DLD1 (cell line): ENCODE measurements around the gene LRRC47.
"Not testable (repeated sequence)": the region's sequence is repeated elsewhere in the genome, so short reads cannot be mapped to it uniquely, and the experiment has no call there.

Experiments
- in situ Hi-C: cut with HindIII; loops from 2 replicates; pipeline ENCODE4 v1.10.0; 2017; ENCODE audit warnings: low sequenced_read_pairs

The LRRC47 gene

DNA sequence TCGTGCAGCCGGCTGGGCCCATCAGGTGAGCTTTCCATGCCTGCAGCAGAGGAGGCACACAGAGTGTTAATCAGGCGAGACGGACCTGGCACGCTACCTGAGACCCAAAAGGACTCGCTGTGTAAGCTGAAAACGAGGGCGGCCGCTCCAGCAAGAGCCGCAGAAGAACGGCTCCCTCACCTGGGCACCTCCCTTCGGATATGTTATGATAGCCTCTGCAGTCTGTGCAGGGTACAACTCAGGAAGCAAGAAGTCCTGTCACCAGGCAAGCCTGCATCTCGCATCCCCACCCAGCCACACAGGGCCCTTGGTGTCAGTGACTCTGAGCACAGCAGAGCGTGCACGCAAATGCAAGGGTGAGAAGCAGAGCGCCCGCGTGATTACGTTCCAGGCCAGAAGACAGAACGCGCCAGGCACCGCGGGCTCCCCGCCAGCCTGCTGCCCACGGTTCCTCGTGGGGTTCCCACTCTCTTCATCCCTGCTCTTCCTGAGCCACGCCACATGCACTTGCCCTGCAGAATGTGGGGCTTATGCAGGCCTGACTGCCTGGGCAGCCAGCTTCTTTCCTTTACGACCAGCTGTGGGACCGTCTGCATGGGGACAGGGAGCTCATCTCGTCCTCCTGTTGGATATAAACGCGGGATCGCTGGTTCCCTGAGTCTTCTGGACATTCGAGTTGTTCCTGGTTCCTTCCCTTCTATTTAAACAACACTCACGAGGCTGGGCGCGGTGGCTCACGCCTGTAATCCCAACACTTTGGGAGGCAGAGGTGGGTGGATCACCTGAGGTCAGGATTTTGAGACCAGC lies 20.2 kb upstream of the LRRC47 start:
- in situ Hi-C loops, result no loop called here

DNA sequence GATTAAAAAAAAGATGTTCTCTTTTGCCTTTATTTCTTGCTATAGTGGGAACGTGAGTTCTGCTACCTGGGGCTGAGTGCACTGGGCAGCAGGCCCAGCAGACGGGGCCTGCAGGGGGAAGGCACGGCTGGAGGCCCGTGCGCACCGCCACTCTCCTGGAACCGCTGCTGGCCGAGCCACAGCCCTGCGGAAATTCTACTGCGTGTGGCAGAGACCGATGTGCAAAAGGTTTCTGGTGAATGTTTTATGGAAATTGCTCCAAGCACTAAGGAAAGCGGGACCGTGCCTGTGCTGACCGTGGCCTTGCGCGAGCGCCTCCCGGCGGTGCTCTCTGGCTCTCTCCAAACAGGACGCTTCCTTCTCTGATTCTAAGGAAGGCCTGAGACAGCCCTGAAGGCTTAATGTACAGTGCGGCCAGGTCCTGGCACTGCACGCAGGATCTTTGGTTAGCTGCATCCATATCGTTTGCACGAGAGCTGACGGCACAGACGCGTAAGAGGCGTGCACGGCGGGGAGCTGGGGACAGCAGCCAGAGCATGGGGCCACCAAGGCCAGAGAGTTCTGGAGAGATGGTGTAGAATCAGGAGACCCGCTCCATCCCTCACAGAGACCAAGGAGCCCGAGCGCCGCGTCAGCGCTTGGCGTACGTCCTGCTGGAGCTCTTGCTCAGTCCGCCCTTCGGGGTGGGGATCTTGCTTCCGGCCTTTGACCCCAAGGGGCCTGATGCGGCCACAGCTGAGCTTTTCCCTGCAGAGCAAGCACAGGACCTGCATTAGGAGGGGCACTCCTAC lies 18.7 kb upstream of the LRRC47 start:
- in situ Hi-C loops, result no loop called here

DNA sequence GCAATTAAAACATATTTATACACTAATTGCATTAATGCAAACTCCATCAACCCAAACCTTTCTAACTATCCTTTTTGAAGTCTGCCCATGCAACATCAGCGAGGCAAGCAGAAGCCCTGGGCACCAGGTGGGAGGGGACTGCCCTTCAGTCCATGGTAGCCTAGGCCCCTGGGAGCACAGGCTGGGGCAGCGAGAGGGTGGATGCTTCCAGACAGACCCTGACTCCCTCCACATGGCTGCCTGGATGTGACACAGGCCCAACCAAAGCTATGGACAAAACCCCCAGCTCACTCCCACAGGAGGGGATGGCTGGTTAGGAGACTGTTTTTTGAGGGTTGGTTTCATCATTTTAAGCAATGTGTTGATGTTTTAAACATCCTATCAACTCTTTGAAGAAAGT lies 17.8 kb upstream of the LRRC47 start:
- in situ Hi-C loops, result no loop called here

DNA sequence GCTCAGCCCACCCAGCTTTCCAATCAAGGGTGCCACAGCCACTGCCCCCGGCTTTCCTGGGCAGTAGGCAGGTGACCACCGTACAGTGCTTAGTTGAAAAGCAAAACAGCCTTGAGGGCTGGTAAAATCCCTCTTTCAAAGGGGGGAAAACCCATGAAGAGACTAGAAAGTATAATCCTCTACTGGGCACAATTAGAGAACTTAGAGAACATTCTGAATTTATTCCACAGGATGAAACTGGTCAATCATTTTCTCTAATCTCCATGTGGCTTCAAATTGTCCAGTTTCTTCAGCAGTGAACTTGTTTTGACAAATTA lies 15.3 kb upstream of the LRRC47 start:
- in situ Hi-C loops, result no loop called here

DNA sequence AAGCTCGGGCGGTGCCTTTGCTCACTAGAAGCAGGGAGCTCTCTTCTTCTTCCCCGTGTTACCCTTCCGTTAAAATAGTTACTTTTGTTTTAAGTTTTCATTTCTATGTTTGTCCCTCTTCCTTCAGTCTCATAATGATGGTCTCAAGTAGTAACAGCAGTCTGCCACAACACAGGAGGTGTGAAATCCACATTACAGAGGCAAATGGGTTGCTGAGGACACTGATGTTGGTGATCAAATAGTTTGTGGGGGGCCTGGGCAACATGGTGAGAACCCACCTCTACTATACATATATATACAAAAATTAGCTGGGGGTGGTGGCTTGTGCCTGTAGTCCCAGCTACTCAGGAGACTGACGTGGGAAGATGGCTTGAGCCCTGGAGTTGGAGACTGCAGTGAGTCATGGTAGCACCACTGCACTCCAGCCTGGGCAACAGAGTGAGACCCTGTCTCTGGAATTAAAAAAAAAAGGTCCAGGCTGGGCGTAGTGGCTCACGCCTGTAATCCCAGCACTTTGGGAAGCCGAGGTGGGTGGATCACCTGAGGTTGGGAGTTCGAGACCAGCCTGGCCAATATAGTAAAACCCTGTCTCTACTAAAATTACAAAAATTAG lies 14.0 kb upstream of the LRRC47 start:
- in situ Hi-C loops, result not testable (repeated sequence)

DNA sequence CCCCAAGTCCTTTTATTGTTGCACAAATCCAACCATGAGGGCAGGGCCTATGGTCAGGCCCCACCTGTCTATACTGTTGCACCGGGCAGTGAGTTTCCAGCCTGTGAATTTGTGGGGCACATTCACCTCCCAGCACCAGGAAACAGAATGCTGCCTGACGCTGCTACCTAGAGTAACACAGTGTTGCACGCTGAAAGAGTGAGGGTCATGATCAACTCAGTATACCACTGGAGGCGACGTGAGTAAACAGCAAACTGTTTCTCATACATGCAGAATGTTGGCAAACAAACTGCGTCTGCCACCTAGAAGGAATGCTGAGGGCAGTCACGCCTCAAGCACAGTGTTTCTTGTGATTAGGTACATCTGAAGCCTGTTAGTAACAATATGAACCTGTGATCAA lies 13.4 kb upstream of the LRRC47 start:
- in situ Hi-C loops, result no loop called here

DNA sequence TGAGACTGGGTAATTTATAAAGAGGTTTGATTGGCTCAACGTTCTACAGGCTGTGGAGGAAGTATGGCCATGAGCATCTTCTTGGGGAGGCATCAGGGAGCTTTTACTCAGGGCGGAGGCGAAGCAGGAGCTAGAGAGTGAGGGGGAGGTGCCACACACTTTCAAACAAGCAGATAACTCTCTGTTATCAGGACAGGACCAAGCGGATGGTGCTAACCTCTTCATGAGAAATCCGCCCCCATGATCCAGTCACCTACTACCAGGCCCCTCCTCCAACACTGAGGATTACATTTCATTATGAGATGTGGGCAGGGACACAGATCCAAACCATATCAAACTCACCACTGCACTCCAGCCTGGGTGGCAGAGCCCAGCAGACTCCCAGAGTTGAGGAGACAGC lies 11.5 kb upstream of the LRRC47 start:
- in situ Hi-C loops, result no loop called here

DNA sequence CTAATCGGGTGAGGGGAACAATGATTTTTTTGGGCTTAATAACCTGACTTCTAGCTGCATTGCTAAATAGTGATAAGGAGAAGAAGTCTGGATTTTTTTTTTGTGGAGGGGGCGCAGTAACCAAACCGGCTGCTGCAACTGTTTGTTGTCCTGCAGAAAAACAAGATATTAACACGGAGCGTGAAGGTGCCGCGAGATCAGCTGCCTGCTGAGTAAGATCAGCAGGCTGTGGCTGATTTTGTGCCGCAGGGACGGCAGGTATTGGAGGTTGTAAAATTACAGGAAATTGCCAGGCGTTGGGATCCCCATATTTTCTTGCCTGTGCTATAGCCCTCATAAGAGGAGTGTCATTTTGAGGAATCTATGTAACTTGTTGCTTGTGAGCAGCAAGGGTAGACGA lies 8.7 kb upstream of the LRRC47 start:
- in situ Hi-C loops, result no loop called here

DNA sequence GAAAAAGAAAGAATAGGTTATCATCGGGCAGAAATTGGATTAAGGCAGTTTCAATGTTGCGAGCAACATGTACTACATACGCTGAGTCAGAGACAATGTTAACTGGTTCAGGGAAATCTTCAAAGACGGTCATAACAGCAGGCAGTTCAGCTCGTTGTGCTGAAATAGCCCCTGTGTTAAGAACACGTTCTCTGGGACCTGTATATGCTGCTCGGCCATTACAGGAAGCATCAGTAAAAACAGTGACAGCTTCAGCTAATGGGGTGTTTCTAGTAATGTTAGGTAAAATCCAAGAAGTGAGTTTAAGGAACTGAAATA lies 8.3 kb upstream of the LRRC47 start:
- in situ Hi-C loops, result not testable (repeated sequence)

DNA sequence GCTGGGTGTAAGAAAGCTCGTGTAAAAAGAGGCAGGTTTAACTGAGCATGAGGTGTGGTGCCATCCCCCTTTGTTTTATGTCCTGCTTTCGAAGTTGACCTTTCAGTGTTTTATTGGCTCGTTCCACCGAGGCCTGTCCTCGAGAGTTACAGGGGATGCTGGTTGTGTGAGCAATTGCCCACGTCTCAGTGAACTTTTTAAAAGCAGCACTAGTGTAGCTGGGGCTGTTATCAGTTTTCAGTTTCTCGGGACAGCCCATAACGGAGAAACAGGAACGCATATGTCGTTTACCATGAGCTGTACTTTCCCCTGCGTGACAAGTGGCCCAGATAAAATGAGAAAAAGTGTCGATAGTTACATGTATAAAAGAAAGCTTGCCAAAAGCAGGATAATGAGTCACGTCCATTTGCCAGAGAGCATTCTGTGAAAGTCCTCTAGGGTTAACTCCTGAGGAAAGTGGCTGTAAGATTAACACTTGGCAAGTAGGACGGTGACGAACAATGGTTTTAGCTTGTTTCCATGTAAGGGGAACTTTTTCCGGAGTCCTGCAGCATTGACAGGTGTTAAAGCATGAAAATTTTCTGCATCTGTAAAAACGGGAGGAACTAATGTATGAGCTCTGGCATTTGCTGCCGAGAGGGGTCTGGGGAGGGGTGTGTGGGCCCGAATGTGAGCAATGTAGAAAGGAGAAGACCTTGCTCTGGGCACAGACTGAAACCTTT lies 7.8 kb upstream of the LRRC47 start:
- in situ Hi-C loops, result no loop called here

DNA sequence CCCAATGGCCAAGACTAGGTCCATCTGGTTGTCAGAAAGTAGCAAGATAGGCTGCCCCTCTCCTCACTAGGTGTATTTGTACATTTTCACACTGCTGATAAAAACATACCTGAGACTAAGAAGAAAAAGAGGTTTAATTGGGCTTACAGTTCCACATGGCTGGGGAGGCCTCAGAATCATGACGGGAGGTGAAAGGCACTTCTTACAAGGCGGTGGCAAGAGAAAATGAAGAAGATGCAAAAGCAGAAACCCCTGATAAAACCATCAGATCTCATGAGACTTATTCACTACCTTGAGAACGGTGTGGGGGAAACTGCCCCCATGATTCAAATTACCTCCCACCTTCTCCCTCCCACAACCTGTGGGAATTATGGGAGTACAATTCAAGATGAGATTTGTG lies 4.5 kb upstream of the LRRC47 start:
- in situ Hi-C loops, result not testable (repeated sequence)

DNA sequence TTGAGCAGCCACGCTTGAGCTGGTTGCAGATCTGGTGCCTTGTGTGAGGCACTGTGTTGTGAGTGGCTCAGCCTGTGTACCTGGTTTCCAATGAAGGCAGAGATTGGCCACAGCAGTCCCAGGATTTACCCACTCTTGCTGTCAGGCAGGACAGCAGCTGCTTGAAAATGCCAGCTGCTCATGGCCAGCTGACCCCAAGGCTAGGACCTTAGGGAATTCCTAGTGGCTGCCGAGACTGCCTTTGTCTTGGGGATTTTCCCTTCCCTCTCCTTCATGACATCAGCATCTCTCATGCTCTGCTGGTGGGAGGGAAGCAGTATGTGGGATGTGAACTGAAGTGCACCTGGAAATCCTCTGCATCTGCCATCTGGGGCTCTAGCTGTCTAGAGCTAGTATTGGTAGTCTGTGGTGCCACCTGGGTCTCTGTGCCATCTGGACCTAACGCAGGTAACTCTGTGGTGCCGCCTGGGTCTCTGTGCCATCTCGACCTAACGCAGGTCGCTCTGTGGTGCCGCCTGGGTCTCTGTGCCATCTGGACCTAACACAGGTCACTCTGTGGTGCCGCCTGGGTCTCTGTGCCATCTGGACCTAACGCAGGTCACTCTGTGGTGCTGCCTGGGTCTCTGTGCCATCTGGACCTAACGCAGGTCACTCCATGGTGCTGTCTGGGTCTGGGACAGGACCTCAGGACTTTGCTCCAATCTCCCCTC lies 3.8 kb upstream of the LRRC47 start:
- in situ Hi-C loops, result no loop called here

DNA sequence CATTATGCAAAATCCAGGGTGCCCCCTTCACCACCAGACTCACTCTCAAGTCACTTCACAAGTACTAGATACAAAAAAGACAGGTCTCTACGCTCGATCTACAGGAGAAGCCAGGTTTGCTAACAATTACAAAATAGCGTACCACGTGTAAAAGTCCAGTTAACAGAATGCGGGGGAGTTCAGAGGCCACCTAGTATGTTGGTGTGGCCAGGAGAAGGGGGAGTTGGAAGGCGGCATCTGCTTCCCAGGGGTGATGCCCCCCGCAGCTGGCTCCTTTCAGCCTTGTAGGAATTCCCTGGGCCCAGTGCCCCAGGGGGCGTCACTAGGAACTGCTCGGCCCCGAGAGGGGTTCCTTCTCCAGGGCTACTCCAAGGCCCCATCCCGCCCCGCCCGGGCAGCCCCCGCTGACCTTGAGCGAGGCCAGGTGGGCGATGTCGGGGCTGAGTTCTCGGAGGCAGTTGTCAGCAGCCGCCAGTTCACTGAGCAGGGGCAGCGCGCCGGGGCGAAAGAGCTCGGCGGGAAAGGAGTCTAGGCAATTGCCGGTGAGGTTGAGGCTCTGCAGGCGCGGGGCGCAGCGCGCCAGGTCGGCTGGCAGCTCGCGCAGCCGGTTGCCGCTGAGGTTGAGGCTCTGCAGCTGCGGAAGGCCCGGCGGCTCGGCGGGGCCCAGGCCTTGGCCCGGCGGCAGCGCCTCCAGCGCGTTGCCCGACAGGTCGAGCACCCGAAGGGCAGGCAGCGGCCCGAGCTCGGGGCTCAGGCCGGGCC lies 664 bp downstream of the LRRC47 start:
- in situ Hi-C loops, result no loop called here

DNA sequence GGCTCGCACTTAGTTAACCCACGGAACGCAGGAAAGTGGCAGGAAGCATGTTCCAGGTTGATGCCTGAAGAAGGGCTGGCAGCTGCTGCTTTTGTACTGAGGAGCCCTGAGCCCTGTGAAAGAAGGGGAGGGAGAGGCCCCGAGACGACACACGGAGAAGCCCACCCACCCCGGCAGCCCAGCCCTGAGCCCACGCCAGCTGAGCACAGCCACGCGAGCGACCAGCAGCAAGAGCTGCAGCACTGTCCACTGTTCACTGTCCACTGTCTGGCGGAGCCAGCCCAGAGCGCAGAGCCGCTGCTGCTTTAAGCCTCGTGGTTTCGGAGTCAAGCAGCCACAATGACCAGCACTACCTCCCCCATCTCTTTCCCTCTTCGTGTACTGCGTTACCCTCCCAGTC lies 5.3 kb downstream of the LRRC47 start:
- in situ Hi-C loops, result no loop called here

DNA sequence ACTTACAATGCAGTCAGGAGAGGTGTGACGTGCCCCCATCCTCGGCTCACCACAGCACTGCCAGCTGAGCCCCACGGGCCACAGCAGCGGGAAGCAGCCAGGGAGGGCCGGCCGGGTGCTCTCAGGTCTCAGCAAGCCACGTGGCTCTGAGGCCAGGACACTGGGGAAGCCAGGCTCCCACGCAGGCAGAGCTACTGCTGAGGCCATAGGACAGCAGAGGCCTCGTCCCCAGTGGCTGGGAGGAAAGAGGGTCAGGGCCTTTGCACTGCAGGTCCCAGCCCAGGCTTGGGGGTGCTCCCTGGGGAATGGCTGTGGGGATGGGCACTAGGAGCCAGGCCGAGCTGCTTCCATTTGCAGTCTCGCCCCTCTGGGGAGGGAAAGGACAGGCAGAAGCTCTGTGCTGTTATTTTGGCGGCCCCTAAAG lies 5.8 kb downstream of the LRRC47 start:
- in situ Hi-C loops, result no loop called here

DNA sequence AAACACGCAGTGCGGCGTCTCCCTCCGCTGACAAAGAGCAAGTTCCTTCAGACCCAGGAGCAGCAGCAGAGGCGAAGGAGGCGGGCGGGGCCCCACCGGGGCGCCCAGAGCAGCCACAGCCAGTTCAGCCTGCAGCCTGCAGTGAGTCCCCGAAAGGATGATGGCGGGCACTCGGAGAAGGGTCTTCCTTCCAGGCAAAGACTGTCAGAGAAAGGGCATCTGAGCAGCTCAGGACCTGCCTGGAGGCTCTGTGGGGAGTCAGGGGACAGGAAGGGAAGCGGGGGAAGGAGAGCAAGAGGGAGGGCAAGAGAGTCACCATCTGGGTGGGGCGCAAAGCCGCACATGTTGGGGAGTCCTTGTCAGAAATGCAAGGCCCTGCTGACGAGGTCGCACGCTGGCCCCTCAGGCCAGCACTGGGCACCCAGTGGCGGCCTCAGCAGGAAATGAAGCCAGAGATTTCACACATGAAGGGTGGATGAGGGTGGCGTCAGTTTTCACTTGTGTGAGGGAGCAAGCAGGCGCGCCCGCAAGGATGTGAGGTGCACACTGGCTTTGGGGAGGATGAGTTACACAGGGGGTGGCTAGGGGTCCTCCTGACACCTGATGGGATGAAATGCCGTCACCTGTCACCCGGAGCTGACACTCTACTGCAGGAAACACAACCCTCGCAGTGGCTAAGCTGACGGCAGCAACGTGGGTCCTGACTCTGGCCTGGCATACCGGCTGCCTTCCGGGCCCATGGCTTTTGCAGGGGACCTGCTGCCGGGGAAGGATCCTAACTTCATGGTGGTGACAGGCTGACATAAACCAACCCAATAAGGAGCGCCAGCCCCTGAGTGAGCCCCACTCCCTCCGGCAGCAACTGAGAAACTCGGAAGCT lies 6.6 kb downstream of the LRRC47 start:
- in situ Hi-C loops, result no loop called here

DNA sequence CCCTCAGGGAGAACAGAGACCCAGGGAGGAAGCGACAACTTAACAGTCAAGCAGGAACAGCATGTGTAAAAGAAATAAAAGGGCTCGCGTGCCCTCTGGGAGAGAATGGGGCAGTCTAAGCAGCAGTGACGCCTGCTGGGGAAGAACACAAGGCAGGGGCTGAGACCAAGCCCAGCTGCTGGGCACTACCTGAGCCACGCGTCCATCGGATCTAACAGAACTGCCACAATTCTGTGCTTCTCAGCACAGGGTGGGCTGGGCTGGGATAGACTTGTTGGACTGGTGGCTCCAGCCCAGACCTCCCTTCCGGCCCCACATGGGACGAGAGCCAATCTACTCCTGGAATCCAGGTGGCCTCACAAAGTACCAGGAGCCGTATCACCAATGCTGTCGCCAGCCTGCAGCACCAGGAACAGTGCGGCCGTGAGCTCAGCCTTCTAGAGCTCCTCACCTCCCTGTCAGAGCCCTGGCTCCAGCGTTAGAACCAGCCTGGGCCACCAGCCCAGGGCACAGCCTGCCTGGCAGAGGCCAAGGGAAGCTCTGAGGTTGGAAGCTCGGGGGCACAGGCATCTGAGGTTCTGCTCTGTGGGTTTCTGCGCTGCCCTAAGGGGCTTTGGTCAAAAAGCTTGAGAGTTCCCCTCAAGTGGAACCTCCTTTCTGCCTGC lies 7.4 kb downstream of the LRRC47 start:
- in situ Hi-C loops, result no loop called here

DNA sequence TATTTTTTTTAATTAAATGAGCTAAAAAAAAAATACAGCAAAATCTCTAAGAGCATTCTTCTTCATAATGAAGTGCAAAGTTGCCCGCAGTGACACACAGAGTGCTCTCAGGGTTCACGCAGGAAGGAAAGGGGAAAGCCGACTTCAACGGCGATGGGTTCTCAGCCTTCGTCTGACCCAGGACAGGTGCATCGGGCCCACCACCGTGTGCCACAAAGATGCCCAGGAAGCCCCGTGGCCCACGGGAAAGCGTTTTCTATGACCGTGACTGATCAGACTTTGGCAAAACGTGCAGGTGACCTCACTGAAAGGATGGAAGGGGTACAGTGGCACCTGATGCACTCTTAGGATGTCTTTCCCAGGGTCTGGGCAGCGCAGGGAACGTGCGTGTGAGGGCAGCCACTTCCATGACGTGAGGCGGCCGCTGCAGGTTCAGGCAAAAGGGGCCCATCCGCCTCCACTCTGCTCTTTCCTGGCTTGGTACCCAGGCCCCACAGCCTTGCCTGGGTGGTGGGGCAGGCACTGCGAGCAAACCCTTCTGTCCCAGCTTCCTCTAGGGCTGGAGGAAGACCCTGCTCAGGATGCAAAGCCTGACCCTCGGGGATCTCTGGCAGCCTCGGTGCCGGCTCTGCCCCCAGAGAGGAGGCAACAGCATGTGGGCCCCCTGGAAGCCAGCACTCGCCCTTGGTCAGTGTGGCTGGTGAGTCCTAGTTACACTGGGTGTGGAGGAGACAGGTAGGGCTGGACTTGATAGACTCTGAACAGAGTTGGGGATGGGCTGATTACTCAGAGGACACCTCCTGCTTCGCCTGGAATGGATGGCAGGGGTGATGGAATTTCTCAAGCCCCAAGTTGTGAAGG lies 8.3 kb downstream of the LRRC47 start:
- in situ Hi-C loops, result no loop called here
